Esophagus squamous epithelium (tissue), 5 donors: Measurements from ENCODE around the gene OR6C70. TPM values are rescaled to one million over a fixed set of nuclear protein-coding genes. Genes with fewer than 3 reads are reported as not detected.
"Not testable (repeated sequence)": the region's sequence is repeated elsewhere in the genome, so short reads cannot be mapped to it uniquely, and the experiment has no call there.

Experiments
- DNase-seq: peaks from one replicate; lab custom pipeline; 2025; lab: John Stamatoyannopoulos, UW
- H3K27ac ChIP-seq, 4 donors: fragments of 200-600 bp; sonication (generic); one replicate each; pipeline ENCODE4 v1.5.1; 2016 to 2019; ENCODE audit warnings: mild to moderate bottlenecking in 1 of 4
- H3K27me3 ChIP-seq, 4 donors: fragments of 200-600 bp; sonication (generic); 1 replicate in 3 of 4; 2 replicates in 1 of 4; pipeline versions ENCODE4 v1.5.1 to v1.6.0; 2017 to 2021; ENCODE audit warnings: antibody characterized with exemption in 1 of 4
- H3K36me3 ChIP-seq, 3 donors: fragments of 200-600 bp; sonication (generic); one replicate each; pipeline ENCODE4 v1.5.1; 2016 to 2019
- H3K4me1 ChIP-seq, 3 donors: fragments of 200-600 bp; sonication (generic); one replicate each; pipeline ENCODE4 v1.5.1; 2017 to 2019
- H3K4me3 ChIP-seq, 4 donors: fragments of 200-600 bp; sonication (generic); 1 replicate in 3 of 4; 2 replicates in 1 of 4; pipeline ENCODE4 v1.5.1; 2016 to 2019; ENCODE audit warnings: mild to moderate bottlenecking in 2 of 4, moderate library complexity in 1 of 4
- H3K9me3 ChIP-seq, 3 donors: fragments of 200-600 bp; sonication (generic); one replicate each; pipeline ENCODE4 v1.5.1; 2016 to 2019
- POLR2A ChIP-seq, 4 donors: fragments of 450-650 bp; IDR thresholded peaks; one replicate each; pipeline ENCODE4 v1.6.1; 2017; ENCODE audit warnings: antibody characterized with exemption in 4 of 4, mild to moderate bottlenecking in 4 of 4, moderate library complexity in 3 of 4
- WGBS, 2 donors: methylation state at CpG; one replicate each; pipeline ENCODE4 v1.1.5; 2018; 5-methylcytosine and 5-hydroxymethylcytosine counted together
- intact Hi-C: fragments of 100-400 bp; cut with DNase I; formaldehyde crosslinking; loops from one replicate; pipeline ENCODE4 v1.15.0; 2022
- total RNA-seq, 4 donors: library from RNA; depleted of rRNA; stranded (reverse); fragments of >200 nt; gene quantifications; one replicate each; pipeline ENCODE4 v1.1.0, GENCODE V29; 2016
- TF ChIP-seq, protein P1 (sequence below), 6 experiments: fragments of 450-650 bp in 4 of 6; fragments of 200-600 bp in 2 of 6; sonication (generic) in 2 of 6; IDR thresholded peaks; one replicate each; pipeline ENCODE4 v1.5.1; 2016 to 2019; ENCODE audit warnings: antibody characterized with exemption in 6 of 6, mild to moderate bottlenecking in 4 of 6, moderate library complexity in 4 of 6
- donor health status: DM: yes; HTN: yes; CAD: no.

OR6C70 gene
- total RNA-seq, 4 donors from 2014 or later: not detected

DNA sequence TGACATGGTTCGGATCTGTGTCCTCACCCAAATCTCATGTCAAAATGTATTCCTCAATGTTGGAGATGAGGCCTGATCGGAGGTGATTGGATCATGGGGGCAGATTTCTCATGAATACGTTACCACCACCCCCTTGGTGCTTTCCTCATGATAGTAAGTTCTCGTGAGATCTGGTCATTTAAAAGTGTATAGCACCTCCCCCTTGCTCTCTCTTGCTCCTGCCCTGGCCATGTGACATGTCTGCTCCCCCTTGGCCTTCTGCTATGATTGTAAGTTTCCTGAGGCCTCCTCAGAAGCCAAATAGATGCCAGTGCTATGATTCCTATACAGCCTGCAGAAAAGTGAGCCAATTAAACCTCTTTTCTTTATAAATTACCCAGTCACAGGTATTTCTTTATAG, 29.3 kb upstream of the OR6C70 start:
- H3K4me3 ChIP-seq: no peak overlapping the region
- DNase-seq: no peak
- H3K4me1 ChIP-seq: no peaks in the 10 kb centered on the region
- H3K27ac ChIP-seq: no peak overlapping the region
- no peaks in the 10 kb centered on the region for H3K27me3 ChIP-seq
- WGBS, 2 donors: 55 to 69% methylated on average over 3 to 4 of the region's 4 CpGs
- no peaks in the 10 kb centered on the region for H3K9me3 ChIP-seq
- intact Hi-C loops: no loop called here
- no peak for TF ChIP-seq POLR2A (IDR thresholded peaks at IDR 0.05)
- TF ChIP-seq, protein P1, sequence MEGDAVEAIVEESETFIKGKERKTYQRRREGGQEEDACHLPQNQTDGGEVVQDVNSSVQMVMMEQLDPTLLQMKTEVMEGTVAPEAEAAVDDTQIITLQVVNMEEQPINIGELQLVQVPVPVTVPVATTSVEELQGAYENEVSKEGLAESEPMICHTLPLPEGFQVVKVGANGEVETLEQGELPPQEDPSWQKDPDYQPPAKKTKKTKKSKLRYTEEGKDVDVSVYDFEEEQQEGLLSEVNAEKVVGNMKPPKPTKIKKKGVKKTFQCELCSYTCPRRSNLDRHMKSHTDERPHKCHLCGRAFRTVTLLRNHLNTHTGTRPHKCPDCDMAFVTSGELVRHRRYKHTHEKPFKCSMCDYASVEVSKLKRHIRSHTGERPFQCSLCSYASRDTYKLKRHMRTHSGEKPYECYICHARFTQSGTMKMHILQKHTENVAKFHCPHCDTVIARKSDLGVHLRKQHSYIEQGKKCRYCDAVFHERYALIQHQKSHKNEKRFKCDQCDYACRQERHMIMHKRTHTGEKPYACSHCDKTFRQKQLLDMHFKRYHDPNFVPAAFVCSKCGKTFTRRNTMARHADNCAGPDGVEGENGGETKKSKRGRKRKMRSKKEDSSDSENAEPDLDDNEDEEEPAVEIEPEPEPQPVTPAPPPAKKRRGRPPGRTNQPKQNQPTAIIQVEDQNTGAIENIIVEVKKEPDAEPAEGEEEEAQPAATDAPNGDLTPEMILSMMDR (IDR thresholded peaks at IDR 0.05): no peak
- H3K36me3 ChIP-seq: no peaks in the 10 kb centered on the region

GRCh38 chr12:55495490-55495889, 25.6 kb upstream of the OR6C70 start:
- intact Hi-C loops: no loop called here
- 69 to 72% methylated on average over 5 of the region's 5 CpGs for WGBS, 2 donors
- Histone ChIP-seq H3K27ac (no peak overlapping the region), H3K27me3 (no peaks in the 10 kb centered on the region), H3K9me3 (no peaks in the 10 kb centered on the region), H3K4me1 (no peaks in the 10 kb centered on the region), H3K4me3 (no peak overlapping the region), H3K36me3 (no peaks in the 10 kb centered on the region)
- TF ChIP-seq, protein P1 (IDR thresholded peaks at IDR 0.05): no peak
- no peak for TF ChIP-seq POLR2A (IDR thresholded peaks at IDR 0.05)
- DNase-seq: no peak

GRCh38 chr12:55492078-55492477, 22.1 kb upstream of the OR6C70 start, which contains the start of gene OR6C68:
Gene OR6C68, plus strand, starts transcription at chr12:55492378. Its CDS starts 0 bp downstream, at chr12:55492378.
- no peaks in the 10 kb centered on the region for H3K9me3 ChIP-seq
- no peaks in the 10 kb centered on the region for H3K4me1 ChIP-seq
- H3K27ac ChIP-seq: no peak within 1 kb of the TSS
- H3K36me3 ChIP-seq: no peaks in the 10 kb centered on the region
- intact Hi-C loops: no loop called here
- TF ChIP-seq POLR2A (IDR thresholded peaks at IDR 0.05): no peak
- TF ChIP-seq, protein P1 (IDR thresholded peaks at IDR 0.05): no peak
- H3K27me3 ChIP-seq: no peaks in the 10 kb centered on the region
- no peak for DNase-seq
- no peak within 1 kb of the TSS for H3K4me3 ChIP-seq
- WGBS, 2 donors: 30 to 37% methylated on average over 2 of the region's 2 CpGs

DNA sequence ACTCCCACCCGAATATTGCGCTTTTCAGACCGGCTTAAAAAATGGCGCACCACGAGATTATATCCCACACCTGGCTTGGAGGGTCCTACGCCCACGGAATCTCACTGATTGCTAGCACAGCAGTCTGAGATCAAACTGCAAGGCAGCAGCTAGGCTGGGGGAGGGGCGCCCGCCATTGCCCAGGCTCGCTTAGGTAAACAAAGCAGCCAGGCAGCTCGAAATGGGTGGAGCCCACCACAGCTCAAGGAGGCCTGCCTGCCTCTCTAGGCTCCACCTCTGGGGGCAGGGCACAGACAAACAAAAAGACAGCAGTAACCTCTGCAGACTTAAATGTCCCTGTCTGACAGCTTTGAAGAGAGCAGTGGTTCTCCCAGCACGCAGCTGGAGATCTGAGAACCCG, 14.3 kb upstream of the OR6C70 start:
- H3K9me3 ChIP-seq, DNase-seq, H3K4me3 ChIP-seq, H3K36me3 ChIP-seq, intact Hi-C loops, H3K4me1 ChIP-seq, H3K27ac ChIP-seq, H3K27me3 ChIP-seq: not testable (repeated sequence)
- WGBS, 2 donors: 60% methylated on average over 6 of the region's 13 CpGs; no CpG with 5 or more reads in 1 of the 2 donors

- no CpG with 5 or more reads among the region's 29 CpGs for WGBS, 2 donors
- not testable (repeated sequence) for H3K27ac ChIP-seq, DNase-seq
These were observed 9.2 kb upstream of the OR6C70 start for GRCh38 chr12:55479136-55479535.

GRCh38 chr12:55472264-55472663, 2.3 kb upstream of the OR6C70 start:
- H3K36me3 ChIP-seq: no peaks in the 10 kb centered on the region
- no peaks in the 10 kb centered on the region for H3K4me1 ChIP-seq
- TF ChIP-seq, protein P1 (IDR thresholded peaks at IDR 0.05): no peak
- no peak for TF ChIP-seq POLR2A (IDR thresholded peaks at IDR 0.05)
- WGBS, 2 donors: 78 to 83% methylated on average over 1 of the region's 1 CpG
- DNase-seq: no peak
- intact Hi-C loops: no loop called here
- H3K4me3 ChIP-seq: no peak overlapping the region
- no peaks in the 10 kb centered on the region for H3K9me3 ChIP-seq
- no peaks in the 10 kb centered on the region for H3K27me3 ChIP-seq
- no peak overlapping the region for H3K27ac ChIP-seq

More at GRCh38 chr12:55479136-55479535, 9.2 kb upstream of the OR6C70 start:
- H3K36me3 ChIP-seq, H3K27me3 ChIP-seq, intact Hi-C loops, H3K4me1 ChIP-seq, H3K9me3 ChIP-seq, H3K4me3 ChIP-seq: not testable (repeated sequence)
